ENCODE data around the gene ELAVL4. TPM values are rescaled to one million over a fixed set of nuclear protein-coding genes. Genes with fewer than 3 reads are reported as not detected.

ELAVL4 gene
- polyA plus RNA-seq, 3 donors: not detected

DNA sequence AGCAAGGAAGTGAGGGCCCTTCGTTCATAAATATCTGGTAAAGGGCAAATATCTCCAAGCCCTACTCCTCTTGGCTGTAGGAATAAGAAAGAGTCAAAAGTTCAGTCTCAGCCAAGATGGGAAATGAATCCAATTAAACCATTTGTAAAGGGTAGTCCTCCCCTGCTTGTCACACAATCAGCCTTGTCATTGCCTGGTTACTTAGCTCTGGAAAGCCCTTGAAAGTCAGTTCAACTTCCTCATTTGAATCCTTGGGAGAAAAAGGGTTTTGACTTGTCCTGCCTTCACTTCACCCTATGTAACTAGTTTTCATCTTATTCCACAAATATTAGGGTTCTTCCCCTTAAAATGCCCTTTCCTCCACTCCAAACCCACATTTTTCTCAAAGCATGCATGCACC, 100.0 kb downstream of the ELAVL4 start:
- Histone ChIP-seq H3K79me2 (ENCODE audit: insufficient read depth, low read length) (no peaks in the 10 kb centered on the region), H3K4me3 (replicated peaks in 1 of 3; ENCODE audit: low read depth in 2 of 3, low read length in 3 of 3) (no peak overlapping the region), H3K9me3 (replicated peaks in 1 of 2; ENCODE audit: control insufficient read depth in 1 of 2, insufficient read depth in 1 of 2, low read length in 2 of 2) (no peaks in the 10 kb centered on the region), H3K27ac (ENCODE audit: low read depth in 1 of 2, low read length in 2 of 2) (no peak overlapping the region), H4K20me1 (ENCODE audit: insufficient read depth, low read length) (no peaks in the 10 kb centered on the region), H2AFZ (ENCODE audit: insufficient read depth, low read depth, low read length, poor library complexity, severe bottlenecking) (no peak overlapping the region), H3K27me3 (ENCODE audit: control insufficient read depth in 2 of 2, insufficient read depth in 2 of 2, low read length in 2 of 2) (no peaks in the 10 kb centered on the region), H3K4me1 (ENCODE audit: control insufficient read depth in 1 of 2, insufficient read depth in 2 of 2, low read length in 2 of 2) (no peaks in the 10 kb centered on the region), H3K36me3 (replicated peaks in 1 of 2; ENCODE audit: control insufficient read depth in 1 of 2, insufficient read depth in 2 of 2, low read length in 2 of 2) (no peaks in the 10 kb centered on the region), H3K4me2 (replicated peaks; ENCODE audit: extremely low read depth, low read length, poor library complexity, severe bottlenecking) (no peak overlapping the region), H3K9ac (ENCODE audit: insufficient read depth, low read length, poor library complexity, severe bottlenecking) (no peak overlapping the region)
- no peaks in the 10 kb centered on the region for H3K9me3 Mint-ChIP-seq
- no peak for DNase-seq
- H3K27ac Mint-ChIP-seq: no peak overlapping the region
- H3K27me3 Mint-ChIP-seq (ENCODE audit: low read depth in 3 of 3): peaks cover 0 to 2% (median 0%) of the 10 kb centered on the region in 3 donors
- H3K4me3 Mint-ChIP-seq: no peak overlapping the region
- H3K36me3 Mint-ChIP-seq: no peaks in the 10 kb centered on the region
- no peaks in the 10 kb centered on the region for H3K4me1 Mint-ChIP-seq
- WGBS (ENCODE audit: insufficient coverage): no CpG with 5 or more reads among the region's 1 CpG
- TF ChIP-seq, protein P1, sequence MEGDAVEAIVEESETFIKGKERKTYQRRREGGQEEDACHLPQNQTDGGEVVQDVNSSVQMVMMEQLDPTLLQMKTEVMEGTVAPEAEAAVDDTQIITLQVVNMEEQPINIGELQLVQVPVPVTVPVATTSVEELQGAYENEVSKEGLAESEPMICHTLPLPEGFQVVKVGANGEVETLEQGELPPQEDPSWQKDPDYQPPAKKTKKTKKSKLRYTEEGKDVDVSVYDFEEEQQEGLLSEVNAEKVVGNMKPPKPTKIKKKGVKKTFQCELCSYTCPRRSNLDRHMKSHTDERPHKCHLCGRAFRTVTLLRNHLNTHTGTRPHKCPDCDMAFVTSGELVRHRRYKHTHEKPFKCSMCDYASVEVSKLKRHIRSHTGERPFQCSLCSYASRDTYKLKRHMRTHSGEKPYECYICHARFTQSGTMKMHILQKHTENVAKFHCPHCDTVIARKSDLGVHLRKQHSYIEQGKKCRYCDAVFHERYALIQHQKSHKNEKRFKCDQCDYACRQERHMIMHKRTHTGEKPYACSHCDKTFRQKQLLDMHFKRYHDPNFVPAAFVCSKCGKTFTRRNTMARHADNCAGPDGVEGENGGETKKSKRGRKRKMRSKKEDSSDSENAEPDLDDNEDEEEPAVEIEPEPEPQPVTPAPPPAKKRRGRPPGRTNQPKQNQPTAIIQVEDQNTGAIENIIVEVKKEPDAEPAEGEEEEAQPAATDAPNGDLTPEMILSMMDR (IDR thresholded peaks at IDR 0.05): no peak
- intact Hi-C loops (cut with micrococcal nuclease): no loop called here

DNA sequence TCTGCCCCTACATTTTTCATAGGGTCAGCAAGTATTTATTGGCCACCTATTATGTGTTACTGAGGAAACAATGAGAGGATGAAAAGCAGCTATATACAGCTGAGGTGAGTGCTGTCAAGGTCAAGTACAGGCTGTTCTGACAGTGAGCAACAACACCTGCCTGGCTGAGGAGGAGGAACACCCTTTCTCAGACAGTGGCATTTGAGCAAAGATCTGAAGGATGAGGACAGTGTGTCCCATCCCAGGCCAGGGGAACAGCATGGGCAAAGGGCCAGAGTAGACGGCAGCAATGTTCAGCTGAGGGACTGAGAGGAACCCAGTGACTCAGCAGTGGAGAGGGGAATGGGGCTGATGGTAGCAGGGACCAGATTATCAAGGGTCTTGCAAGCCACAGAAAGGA, 101.0 kb downstream of the ELAVL4 start:
- H3K9me3 Mint-ChIP-seq: no peaks in the 10 kb centered on the region

More for the DNA sequence above, 101.0 kb downstream of the ELAVL4 start:
- no peak overlapping the region for H3K4me3 ChIP-seq (replicated peaks in 1 of 3; ENCODE audit: low read depth in 2 of 3, low read length in 3 of 3)
- Mint-ChIP-seq H3K27ac (no peak overlapping the region), H3K36me3 (no peaks in the 10 kb centered on the region), H3K4me1 (no peaks in the 10 kb centered on the region), H3K27me3 (ENCODE audit: low read depth in 3 of 3) (peaks cover 0 to 2% (median 0%) of the 10 kb centered on the region in 3 donors), H3K4me3 (no peak overlapping the region)
- no peaks in the 10 kb centered on the region for H3K27me3 ChIP-seq (ENCODE audit: control insufficient read depth in 2 of 2, insufficient read depth in 2 of 2, low read length in 2 of 2)
- no peak for DNase-seq
- TF ChIP-seq, protein P1 (IDR thresholded peaks at IDR 0.05): no peak
- no peak overlapping the region for H3K4me2 ChIP-seq (replicated peaks; ENCODE audit: extremely low read depth, low read length, poor library complexity, severe bottlenecking)
- intact Hi-C loops (cut with micrococcal nuclease): no loop called here
- no peaks in the 10 kb centered on the region for H4K20me1 ChIP-seq (ENCODE audit: insufficient read depth, low read length)
- no peaks in the 10 kb centered on the region for H3K79me2 ChIP-seq (ENCODE audit: insufficient read depth, low read length)
- no peaks in the 10 kb centered on the region for H3K9me3 ChIP-seq (replicated peaks in 1 of 2; ENCODE audit: control insufficient read depth in 1 of 2, insufficient read depth in 1 of 2, low read length in 2 of 2)
- H3K36me3 ChIP-seq (replicated peaks in 1 of 2; ENCODE audit: control insufficient read depth in 1 of 2, insufficient read depth in 2 of 2, low read length in 2 of 2): no peaks in the 10 kb centered on the region
- no peaks in the 10 kb centered on the region for H3K4me1 ChIP-seq (ENCODE audit: control insufficient read depth in 1 of 2, insufficient read depth in 2 of 2, low read length in 2 of 2)
- no peak overlapping the region for H2AFZ ChIP-seq (ENCODE audit: insufficient read depth, low read depth, low read length, poor library complexity, severe bottlenecking)
- H3K9ac ChIP-seq (ENCODE audit: insufficient read depth, low read length, poor library complexity, severe bottlenecking): no peak overlapping the region
- H3K27ac ChIP-seq (ENCODE audit: low read depth in 1 of 2, low read length in 2 of 2): no peak overlapping the region
- WGBS (ENCODE audit: insufficient coverage): 0% methylated on average over 1 of the region's 1 CpG

All from CD14-positive monocyte (primary cell).